Measurements from ENCODE around the gene JAKMIP1.

Gene JAKMIP1

DNA sequence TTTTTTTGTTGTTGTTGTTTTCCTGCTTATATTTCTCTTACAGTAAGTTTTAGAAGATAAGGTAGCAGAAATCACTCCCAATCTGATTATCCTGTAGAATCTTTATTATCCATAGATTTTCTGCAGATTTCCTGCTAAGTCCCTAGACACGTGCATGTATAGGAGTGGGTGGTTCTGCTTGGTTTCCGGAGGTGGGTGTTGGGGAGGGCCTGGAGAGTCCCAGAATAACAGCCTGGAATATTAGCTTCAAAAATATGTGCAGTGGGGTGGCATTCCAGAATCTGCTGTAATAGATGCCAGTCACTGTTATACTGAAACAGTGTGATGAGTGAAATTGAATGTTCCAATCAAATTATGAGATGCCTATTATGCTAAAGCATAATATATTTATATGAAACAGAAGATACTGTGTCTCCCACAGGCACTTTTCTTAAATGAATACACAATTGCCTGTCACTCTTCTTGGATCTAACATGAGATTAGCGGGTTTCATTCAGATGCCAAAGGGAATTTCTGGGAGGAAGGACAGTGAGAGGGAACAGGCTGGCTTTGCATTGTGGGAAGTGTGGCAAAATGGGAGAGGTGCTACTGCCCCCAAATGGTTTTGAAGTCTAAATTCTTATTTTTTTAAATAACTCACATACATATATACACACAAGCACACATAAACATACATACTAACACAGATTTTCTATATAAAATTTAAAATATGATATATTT lies 219.8 kb downstream of the JAKMIP1 start:
- DNase-seq, result peak; percentile 39

DNA sequence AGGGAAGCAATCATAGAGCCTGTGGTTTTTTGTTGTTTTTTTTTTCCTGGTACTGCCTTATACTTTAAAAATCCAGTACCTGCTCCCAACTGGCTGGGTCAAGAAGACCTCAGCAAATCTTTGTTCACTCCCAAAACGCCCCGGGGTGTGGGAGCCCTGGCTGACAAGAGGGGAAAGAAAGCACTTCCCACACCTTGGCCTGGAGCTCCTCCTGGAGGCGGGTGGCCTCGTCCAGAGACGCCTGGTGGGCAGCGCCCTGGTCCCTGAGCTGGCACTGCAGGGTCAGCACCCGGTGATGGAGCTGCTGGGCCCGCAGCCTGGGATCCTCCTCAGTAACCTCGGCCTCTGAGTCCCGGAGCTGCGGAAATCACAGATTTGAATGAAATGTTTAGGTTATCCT lies 220.4 kb downstream of the JAKMIP1 start:
- DNase-seq, result peak; percentile 81

DNA sequence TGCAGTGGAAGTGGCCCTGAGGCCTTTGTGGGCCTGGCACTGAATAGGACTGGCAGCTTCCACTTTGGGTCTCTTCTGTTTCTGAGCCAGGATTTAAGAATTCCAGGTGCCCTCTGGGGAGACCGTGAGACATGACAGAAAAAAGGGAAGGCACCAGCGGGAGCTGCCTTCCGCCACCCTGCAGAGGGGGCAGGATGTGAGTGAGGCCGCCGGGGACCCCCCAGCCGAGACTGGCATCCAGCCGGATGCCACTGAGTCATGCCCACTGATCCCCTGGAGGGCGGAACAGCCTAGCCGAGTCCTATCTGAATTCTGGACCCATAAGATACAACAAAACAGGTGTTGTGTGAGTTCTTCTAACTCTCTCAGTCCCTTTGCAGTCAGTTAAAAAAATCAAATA lies 223.4 kb downstream of the JAKMIP1 start:
- DNase-seq, result no peak

DNA sequence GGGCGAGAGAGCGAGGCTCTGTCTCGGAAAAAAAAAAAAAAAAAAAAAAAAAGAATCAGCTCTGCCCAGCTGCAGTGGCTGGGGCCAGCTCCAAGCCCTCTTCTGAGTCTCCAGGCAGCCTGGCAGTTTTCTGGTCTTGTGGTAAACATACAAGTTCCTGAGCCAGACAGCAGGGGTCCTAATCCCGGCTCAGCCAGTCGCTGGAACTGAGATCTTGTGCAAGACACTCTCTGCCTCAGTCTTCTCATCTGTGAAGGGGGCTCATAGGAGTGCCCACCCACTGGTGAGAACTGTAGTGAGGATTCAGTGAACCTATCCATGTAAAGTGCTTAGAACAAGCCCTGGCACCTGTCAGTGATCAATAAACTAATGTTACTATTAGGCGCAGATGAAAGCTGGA lies 223.9 kb downstream of the JAKMIP1 start:
- peak; percentile 5 for DNase-seq

Measured in NCI-H69 (cell line).